ENCODE measurements around the gene ATCAY. TPM values are rescaled to one million over a fixed set of nuclear protein-coding genes. Genes with fewer than 3 reads are reported as not detected.
"Not testable (repeated sequence)": the region's sequence is repeated elsewhere in the genome, so short reads cannot be mapped to it uniquely, and the experiment has no call there.

ATCAY gene
- total RNA-seq, 2 experiments from 2014 or later, result not detected

- POLR2A ChIA-PET, result no interaction called here
- DNase-seq, result no peak
- Mint-ChIP-seq H3K27me3 (peaks cover 30% of the 10 kb centered on the region), H3K27ac (no peak overlapping the region), H3K9me3 (no peaks in the 10 kb centered on the region), H3K4me1 (no peaks in the 10 kb centered on the region), H3K4me3 (no peak overlapping the region), H3K36me3 (no peaks in the 10 kb centered on the region)
- ATAC-seq (ENCODE audit: low read depth), result no peak
Observed at GRCh38 chr19:3931041-3931440, 50.6 kb downstream of the ATCAY start.

DNA sequence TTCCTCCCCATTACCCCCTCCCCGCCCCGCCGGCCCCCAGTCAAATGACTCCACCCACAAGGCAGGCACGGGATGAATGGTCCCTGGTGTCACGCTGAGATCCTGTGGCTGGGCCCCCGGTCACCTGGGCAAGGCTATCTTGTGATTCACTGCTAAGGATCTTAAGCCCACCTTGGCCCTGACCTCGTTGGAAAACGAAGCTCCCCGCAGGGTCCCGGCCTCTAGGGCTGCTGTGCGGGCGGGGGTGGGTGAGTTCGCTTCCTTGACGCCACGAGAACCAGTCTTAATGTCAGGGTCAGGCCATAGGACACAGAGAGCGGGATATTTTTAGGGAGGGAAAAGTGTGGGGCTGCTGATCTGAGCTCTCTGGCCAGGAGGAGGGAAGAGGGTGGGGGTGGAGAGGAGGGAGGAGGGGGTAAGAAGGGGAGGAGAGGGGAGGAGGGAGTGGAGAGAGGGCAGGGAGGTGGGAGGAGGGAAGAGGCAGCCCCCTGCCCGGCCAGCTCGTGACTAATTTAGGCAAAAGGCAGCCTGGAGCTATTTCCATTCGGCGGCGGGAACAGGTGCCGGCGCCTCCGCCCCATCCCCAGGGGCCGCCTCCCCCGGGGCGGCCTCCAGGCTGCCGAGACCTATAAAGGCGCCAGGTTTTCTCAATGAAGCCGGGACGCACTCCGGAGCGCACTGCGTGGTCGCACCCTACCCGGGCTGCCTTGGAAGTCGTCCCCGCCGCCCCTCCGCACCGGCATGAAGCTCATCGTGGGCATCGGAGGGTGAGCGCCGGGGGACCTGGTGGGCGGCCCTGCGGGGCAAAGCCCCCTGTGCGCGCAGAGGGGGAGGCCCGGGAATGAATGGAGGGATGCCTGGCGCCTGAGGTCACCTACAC is 52.7 kb downstream of the ATCAY start, which contains the start of gene NMRK2:
TSS of gene NMRK2 (plus strand) at position 139 of the 880 bp plus-strand sequence. CDS start at position 742, 603 bp downstream.
- DNase-seq, result no peak
- Mint-ChIP-seq H3K36me3 (no peaks in the 10 kb centered on the region), H3K27ac (no peak within 1 kb of the TSS), H3K4me1 (no peaks in the 10 kb centered on the region), H3K4me3 (no peak within 1 kb of the TSS), H3K27me3 (peaks cover 30% of the 10 kb centered on the region), H3K9me3 (no peaks in the 10 kb centered on the region)
- ATAC-seq (ENCODE audit: low read depth), result no peak
- POLR2A ChIA-PET, result no interaction called here

- no peak for DNase-seq
- H3K4me1 Mint-ChIP-seq, result no peaks in the 10 kb centered on the region
- H3K27me3 Mint-ChIP-seq, result peaks cover 26% of the 10 kb centered on the region
- no peaks in the 10 kb centered on the region for H3K36me3 Mint-ChIP-seq
- ATAC-seq (ENCODE audit: low read depth), result no peak
- no peak overlapping the region for H3K4me3 Mint-ChIP-seq
- H3K9me3 Mint-ChIP-seq, result no peaks in the 10 kb centered on the region
- POLR2A ChIA-PET, result no interaction called here
- H3K27ac Mint-ChIP-seq, result no peak overlapping the region
Observed at GRCh38 chr19:3936506-3937442, 56.3 kb downstream of the ATCAY start.

GRCh38 chr19:3938300-3938950 is 57.9 kb downstream of the ATCAY start:
- peaks cover 15% of the 10 kb centered on the region for H3K27me3 Mint-ChIP-seq
- H3K4me1 Mint-ChIP-seq; H3K4me3 Mint-ChIP-seq; H3K27ac Mint-ChIP-seq; H3K9me3 Mint-ChIP-seq; H3K36me3 Mint-ChIP-seq; POLR2A ChIA-PET; DNase-seq; ATAC-seq (ENCODE audit: low read depth): not testable (repeated sequence)

DNA sequence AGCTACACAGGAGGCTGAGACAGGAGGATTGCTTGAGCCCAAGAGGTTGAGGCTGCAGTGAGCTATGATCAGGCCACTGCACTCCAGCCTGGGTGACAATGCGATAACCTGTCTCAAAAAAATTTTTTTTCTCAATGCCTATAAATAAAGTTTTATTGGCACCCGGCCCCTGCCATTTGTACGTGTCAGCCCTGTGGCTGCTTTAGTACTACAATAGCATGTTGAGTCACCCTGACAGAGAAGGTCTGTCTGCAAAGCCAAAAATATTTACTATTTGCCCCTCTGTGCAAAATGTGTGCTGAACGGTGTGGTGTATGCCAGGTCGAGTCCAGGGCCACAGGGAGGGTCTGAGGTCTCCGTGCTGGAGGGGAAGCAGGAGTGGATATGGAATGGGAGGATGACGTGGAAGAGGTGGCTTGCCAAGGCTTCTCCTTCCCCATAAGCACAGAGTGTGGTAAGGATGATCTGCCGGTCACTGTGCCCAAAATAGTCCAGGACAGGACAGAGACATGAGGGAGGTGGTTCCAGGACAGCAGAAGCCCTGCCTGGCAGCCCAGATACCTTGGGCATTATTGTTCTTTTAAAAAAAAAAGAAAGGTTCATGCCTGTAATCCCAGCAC is 62.4 kb downstream of the ATCAY start:
- Mint-ChIP-seq H3K27me3 (peaks cover 2% of the 10 kb centered on the region), H3K27ac (peak overlapping the region; percentile 62)
- POLR2A ChIA-PET, result no interaction called here

GRCh38 chr19:3944018-3944721 is 63.7 kb downstream of the ATCAY start:
- Mint-ChIP-seq H3K9me3 (no peaks in the 10 kb centered on the region), H3K27ac (peak overlapping the region; percentile 66), H3K36me3 (no peaks in the 10 kb centered on the region), H3K27me3 (peaks cover 2% of the 10 kb centered on the region), H3K4me3 (peak overlapping the region; percentile 66), H3K4me1 (peaks cover 8% of the 10 kb centered on the region)
- no peak for DNase-seq
- POLR2A ChIA-PET, result interaction anchor here (0.6 kb wide), 1 partner anchor 146 kb away, joined by 4 read pairs; no protein-coding TSS in a partner anchor
- ATAC-seq (ENCODE audit: low read depth), result peak; percentile 68

More for the DNA sequence above, 62.4 kb downstream of the ATCAY start:
- Mint-ChIP-seq H3K4me3 (no peak overlapping the region), H3K36me3 (no peaks in the 10 kb centered on the region), H3K9me3 (no peaks in the 10 kb centered on the region), H3K4me1 (peaks cover 8% of the 10 kb centered on the region)
- ATAC-seq (ENCODE audit: low read depth) (no peak), DNase-seq (no peak)

- DNase-seq (no peak), ATAC-seq (ENCODE audit: low read depth) (no peak)
- peaks cover 2% of the 10 kb centered on the region for H3K27me3 Mint-ChIP-seq
- no peak overlapping the region for H3K27ac Mint-ChIP-seq
- H3K4me3 Mint-ChIP-seq, result no peak overlapping the region
- H3K9me3 Mint-ChIP-seq, result no peaks in the 10 kb centered on the region
- peaks cover 8% of the 10 kb centered on the region for H3K4me1 Mint-ChIP-seq
- no peaks in the 10 kb centered on the region for H3K36me3 Mint-ChIP-seq
- POLR2A ChIA-PET, result no interaction called here
Observed at GRCh38 chr19:3945838-3946237, 65.4 kb downstream of the ATCAY start.

- H3K4me1 Mint-ChIP-seq, result peaks cover 13% of the 10 kb centered on the region
- DNase-seq; H3K27me3 Mint-ChIP-seq; H3K36me3 Mint-ChIP-seq; H3K27ac Mint-ChIP-seq; ATAC-seq (ENCODE audit: low read depth); H3K4me3 Mint-ChIP-seq; H3K9me3 Mint-ChIP-seq: not testable (repeated sequence)
- POLR2A ChIA-PET, result interaction anchor here (0.6 kb wide), 1 partner anchor 53 kb away, joined by 5 read pairs; no protein-coding TSS in a partner anchor
Observed at GRCh38 chr19:3947316-3947933, 66.9 kb downstream of the ATCAY start.

DNA sequence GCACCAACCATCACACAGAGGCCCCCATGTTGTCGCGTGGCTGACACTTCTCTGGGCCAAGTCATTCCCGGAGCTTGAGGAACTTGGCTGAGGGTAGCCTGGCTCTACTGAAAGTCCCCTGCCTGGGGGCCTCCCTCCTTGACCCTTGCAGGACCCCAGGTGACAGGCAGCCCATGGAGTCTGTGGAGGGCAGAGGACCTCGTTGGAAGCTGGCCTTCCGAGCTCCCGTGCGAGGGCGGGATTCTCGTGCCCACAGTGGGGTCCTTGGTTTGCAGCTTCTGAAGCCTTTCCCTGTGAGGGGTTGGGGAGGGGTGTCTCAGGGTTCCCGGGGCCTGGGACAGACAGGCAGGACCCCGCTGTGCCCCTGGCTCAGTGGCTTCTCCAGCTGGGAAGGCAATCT is 68.8 kb downstream of the ATCAY start:
- POLR2A ChIA-PET, result no interaction called here
- no peak for DNase-seq
- Mint-ChIP-seq H3K36me3 (no peaks in the 10 kb centered on the region), H3K27ac (no peak overlapping the region), H3K4me3 (no peak overlapping the region), H3K27me3 (no peaks in the 10 kb centered on the region), H3K9me3 (no peaks in the 10 kb centered on the region), H3K4me1 (peaks cover 6% of the 10 kb centered on the region)
- ATAC-seq (ENCODE audit: low read depth), result no peak

DNA sequence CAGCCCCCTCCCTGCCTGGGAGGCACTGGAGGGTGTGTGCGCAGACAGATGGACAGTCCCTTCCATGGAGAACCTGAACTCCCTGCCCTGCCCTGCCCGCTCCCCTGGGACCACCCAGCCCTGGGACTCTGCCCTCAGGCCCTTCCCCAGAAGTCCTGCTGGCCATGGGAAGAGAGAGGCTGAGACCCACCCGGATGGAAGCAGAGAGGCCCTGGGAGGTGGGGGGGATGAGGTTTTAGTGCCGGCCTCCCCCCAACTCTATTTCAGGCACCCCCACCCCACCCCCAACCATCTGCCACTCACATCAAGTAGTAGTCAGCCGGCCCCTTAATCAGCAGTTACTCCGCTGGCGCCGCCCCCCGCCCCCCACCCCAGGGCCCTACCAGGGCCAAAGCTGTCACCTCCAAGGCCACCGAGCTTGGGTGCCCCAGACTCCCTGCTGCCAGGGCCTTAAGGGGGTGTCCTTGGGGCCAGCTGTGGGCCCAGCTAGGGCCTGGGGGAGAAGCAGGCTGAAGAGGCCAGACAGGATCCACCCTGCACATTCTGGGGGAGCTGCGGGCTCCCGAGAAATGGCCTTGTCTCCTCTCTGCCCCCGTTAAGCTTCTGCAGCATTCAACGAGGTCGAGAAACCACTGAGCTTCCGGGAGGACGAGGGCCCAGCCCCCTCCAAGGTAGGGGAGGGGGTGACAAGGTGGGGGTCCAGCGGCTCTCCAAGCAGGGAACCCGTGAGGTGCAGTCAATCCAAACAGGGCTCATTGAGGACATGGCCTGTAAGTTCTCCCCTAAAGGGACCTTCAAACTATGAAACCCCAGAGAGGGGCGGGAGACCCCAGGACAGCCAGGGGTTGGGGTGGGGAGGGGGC is 69.7 kb downstream of the ATCAY start:
- no peak for ATAC-seq (ENCODE audit: low read depth)
- DNase-seq, result no peak
- POLR2A ChIA-PET, result no interaction called here
- Mint-ChIP-seq H3K27ac (no peak overlapping the region), H3K4me1 (peaks cover 5% of the 10 kb centered on the region), H3K4me3 (no peak overlapping the region), H3K27me3 (no peaks in the 10 kb centered on the region), H3K9me3 (no peaks in the 10 kb centered on the region), H3K36me3 (no peaks in the 10 kb centered on the region)

Measured in activated naive CD8-positive, alpha-beta T cell treated with anti-CD3 and anti-CD28 coated beads, Interleukin-2, amount 10 ng/mL, durations not matched to agents 7 days and 5 days (primary cell).